HG02763 (cell line): Measurements from ENCODE around the gene ZNF112.

ENCODE experiments used
- ATAC-seq: cut with Tn5 transposase; IDR thresholded peaks from one replicate; pipeline ENCODE4 v1.9.1; 2021; ENCODE audit warnings: mild to moderate bottlenecking, moderate library complexity; ENCODE audit not compliant: unreplicated experiment

The ZNF112 gene

DNA sequence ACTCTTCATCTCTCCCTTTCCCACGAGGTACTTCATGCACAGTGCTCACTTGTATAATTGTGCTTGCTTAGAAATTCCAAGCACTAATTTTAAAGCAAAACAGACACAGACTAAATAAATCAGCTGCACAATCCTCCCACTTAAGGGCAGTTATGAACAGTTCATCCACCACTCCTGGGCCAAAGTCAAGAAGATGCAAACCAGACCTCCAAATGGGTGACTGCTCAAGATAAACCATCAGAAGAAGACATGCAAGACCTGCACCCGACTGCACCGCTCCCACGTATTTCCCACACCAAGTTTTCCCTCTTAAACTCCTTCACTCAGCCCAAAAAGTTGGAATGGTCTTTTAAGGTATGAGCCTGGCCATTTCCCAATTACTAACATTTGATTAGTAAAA lies 71.5 kb downstream of the ZNF112 start:
- ATAC-seq, result no peak

- no peak for ATAC-seq
Measured at GRCh38 chr19:44282846-44283245, 73.6 kb downstream of the ZNF112 start.

DNA sequence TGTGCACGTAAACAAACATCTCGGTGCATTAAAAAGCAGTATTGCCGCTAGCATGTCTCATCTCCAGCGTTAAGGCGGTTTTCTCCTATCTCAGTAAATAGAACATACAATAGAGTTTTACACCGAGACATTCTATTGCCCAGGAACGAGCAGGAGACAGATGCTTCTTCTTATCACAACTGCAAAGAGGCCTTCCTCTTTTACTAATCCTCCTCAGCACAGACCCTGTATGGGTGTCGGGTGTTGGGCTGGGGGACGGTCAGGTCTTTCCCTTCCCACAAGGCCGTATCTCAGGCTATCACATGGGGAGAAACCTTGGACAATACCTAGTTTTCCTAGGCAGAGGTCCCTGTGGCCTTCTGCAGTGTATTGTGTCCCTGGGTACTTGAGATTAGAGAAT lies 75.6 kb downstream of the ZNF112 start:
- ATAC-seq, result no peak

DNA sequence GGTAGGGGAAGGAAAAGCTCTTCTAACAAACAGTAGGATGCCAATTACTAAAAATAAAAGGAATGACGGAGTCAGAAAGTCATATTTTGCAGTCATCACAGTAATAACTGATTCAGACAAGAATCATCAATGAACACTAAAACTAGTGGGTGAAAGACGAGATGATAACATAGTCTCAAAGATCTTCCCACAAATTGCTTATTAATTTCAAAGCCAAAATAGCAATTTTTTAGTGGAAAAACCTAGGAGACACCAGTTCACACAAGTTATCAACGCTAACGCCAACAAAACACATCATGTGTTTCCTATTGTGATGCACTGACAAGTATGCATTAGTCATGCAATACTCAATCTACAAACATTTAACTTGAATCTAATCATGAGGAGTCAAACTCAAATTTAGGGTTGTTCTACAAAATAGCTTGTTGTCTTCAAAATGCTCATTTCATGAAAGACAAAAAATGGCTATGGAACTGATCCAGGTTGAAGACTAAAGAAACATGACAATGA lies 78.2 kb downstream of the ZNF112 start:
- ATAC-seq, result no peak

- ATAC-seq, result no peak
Measured at GRCh38 chr19:44277331-44277730, 79.1 kb downstream of the ZNF112 start.
